ENCODE data around the gene IQSEC2.

Gene IQSEC2

DNA sequence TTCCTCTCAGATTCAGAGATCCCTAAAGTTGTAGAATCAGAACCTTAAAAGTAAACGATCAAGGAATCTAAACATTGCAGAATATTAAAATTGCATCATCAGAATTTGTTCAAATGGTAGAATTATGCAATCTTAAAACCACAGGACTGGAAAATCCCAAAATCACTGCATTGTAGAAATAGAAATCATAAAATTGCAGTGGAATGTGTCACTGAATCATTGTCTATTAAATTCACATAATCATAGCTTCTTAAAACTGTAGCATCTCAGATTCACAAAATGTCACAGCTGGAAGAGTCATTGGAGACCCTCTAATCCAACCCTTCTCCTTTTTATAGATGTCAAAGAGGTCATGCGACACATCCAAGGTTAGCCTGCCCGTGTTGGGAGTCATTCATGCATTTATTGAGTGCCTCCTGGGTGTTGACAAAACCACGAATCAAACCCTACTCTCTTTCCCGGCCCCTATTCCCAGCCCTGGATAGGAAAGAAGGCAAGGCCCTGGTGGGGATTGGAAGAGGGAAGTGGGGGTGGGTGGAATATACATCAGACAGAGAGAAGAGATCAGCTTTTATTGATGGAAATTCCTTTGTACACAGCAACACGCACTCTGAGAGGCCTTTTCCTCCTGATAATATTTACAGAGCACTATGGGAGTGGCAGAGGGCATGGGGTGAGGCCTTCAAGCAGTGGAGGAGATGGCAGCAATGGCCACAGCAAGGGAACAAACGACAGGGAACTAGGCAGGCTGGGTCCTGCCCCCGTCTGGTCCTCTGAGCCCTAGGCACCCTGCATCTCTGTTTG is 15.4 kb downstream of the IQSEC2 start:
- DNase-seq: no peak

DNA sequence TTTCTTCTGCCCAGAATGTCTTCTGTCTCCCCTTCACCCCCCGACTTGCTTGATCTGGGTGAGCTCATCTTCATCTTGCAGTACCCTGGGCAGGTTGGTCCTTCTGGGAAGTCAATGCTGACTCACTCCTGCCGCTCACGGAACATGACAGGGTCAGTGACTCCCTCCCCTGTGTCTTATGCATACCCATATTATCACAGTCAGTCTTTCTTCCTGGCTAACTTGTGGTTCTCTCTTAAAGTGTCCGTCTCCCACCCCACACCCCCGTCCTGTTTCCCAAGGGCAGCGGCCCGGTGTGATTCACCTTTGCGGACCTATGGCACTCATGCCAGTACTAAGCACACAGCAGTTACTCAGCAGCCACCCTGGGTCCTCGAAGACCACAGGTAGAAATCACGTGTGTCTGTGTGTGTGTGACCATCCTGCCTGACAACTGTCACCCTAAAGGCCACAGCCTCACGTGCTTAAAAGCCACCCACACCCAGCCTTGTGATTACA is 17.7 kb downstream of the IQSEC2 start:
- no peak for DNase-seq

DNA sequence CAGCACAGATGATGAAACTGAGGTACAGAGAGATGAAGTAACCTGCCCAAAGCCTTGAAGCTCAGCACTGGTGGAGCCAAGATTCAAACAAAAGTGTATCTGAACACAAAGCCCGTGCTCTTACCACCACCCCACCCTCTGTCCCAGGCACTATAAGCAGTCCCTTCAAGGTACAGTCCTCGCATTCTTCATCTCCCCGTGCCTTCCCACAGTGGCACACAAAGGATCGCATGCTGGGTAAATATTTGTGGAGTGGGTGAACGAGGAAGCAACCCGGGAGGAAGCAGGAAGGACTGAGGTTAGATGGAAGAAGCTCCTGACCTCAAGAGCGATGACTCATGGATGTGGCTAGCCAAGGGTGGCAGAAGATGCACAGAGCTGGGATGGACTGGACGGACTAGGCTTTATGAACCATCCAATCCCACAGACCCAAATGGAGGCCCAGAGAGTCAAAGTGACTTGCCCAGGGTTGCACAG is 18.4 kb downstream of the IQSEC2 start:
- DNase-seq: no peak

DNA sequence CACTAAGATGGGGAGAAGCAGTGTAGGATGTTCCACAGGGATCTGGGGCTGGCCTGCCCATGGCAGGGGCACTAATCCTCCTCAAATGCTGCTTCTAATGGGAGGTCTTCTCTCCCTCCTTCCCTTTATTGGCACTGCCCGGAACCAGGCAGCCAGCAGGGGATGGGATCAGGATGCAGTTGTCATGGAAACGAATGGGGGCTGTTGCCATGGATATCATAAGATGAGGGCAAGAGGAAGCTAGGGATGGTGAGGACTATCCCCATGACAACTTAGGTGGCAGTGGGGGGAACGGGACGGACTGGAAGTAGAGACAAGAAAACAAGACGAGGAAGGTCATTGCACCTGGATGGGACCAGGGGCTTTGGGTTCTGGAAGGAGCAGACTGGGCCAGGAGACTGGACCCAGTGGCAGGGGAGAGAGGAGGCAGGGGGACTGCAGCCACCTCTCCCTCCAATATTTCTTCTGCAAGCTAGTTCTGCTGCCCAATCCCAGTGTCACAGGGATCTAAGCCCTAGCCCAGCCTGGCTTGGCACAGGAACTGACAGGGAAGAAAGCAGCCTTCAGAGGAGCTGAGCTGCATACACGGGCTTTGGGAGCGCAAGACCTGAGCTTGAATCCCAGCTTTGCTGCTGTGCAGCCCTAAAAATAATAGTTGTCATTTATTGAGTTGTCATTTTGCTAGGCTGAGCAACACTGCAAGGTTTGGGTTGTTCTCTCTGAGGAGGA is 19.0 kb downstream of the IQSEC2 start:
- DNase-seq: no peak

DNA sequence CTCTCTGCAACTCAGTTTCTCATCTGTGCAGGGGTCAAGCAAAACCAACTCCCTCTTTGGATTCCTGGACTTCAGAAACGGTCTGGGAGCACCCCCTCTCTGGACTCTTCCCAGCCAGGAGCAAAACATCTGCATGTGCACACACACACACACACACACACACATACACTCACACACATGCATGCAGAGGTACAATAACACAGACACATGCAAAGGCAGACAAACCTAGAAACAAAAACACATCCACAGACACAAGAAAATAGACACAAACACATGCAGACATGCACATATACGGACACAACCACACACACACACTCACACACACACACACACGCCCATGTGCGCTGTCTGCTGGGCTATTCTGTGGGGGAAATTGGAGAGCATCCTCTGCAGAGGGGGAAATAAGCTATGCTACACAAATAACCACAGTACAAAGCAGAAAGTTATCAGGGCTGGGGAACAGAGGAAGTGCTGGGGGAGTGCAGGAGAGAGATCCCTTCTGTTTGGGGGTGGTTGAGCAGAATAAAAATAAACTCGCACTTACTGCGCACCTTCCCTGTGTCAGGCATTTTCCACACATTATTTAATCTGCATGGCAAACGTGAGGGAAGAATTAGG is 19.9 kb downstream of the IQSEC2 start:
- no peak for DNase-seq

DNA sequence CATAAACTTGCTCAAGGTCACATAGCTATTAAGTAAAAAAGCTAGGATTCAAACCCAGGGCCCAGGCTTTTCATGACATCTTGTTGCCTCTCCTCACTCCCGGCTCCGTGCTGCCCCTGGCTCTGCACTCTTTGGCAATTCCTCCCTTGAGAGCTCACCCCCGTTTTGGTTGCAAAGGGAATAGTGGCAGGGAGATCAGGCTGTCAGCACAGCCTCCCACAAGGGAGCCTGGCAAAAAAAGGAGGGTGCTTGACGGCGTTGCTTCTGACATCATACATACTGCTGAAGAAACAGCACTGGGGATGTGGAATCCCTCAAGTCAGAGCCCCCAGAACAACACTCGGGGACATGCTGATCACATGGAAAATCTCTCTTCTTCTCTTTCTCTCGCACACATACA is 20.5 kb downstream of the IQSEC2 start:
- DNase-seq: no peak

DNA sequence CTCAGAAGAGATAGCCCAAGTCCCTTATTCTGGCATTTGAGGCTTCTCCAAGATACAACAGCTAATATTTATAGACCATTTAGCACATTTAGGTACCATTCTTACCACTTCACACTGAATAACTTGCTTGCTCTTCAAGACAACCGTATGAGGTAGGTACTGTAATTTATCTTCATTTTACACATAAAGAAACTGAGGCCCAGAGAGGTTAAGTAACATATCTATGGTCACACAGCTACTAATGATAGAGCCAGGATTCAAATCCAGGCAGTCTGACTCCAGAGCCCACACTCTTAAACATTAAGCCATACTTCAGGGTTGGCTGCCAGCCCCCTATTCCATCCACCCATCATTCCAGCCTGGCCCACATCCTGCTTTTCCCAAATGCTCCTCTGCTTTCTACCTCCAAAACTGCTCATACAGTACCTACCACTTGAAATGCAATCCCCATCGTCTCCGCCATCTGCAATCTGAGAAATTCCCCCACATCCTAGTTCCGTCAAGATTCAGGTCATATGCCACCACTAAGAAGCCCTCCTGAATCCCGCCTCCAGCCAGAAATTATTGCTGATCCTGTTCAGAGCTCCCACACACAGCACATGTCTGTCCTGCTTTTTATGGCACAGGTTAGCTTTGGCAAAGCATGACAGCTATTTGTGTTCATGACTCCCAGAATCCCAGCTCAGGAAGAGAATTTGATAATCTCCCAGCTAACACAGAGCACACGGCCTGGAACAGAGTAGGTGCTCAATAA is 23.5 kb downstream of the IQSEC2 start:
- DNase-seq: no peak

DNA sequence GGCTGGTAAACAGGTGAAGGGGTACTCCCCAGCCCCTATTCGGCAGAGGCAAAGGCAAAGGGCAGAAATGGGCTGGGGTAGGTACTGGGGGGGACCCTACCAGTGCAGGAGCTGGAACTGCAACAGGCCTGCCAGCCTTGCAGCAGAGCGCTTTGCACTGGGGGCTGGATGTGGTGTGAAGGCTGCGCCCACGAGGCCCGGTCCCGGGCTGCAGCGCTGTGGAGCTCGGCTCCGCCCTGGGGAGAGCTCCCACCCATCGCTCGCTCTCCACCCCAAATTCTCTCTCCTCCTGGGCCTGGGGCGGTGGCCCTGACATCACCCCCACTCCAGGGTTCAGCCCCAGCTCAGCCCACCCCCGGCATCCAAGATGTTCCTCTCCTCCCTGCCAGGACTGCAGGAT is 24.2 kb downstream of the IQSEC2 start:
- DNase-seq: no peak

DNA sequence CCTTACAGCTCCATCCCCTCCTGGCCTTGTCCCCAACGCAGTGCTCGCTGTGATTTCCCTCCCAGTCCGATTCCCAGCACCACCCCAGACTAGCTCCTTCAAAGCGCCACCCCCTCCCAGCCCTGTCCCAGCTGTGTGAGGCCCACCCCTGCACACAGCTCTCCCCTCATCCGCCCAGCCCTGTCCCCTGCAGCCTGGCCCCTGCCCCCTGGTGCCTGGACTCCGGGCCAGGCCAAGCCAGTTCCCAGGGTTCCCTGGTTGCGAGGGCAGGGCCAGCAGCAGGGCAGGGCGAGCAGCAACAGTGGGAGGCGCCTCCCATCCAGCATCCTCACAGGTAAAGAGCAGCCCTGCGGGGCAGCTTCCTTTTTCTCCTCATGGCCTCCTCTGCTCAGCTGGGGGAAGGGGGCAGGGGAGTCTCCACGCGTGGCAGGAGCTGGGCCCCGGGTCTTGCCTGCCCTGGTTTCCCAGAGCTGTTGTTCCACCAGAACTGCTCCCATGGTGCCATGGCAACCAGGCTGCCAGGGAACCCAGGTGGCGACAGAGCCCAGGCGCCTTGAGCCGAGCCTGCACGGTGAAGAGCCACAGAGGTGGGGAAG is 24.8 kb downstream of the IQSEC2 start:
- DNase-seq: no peak

DNA sequence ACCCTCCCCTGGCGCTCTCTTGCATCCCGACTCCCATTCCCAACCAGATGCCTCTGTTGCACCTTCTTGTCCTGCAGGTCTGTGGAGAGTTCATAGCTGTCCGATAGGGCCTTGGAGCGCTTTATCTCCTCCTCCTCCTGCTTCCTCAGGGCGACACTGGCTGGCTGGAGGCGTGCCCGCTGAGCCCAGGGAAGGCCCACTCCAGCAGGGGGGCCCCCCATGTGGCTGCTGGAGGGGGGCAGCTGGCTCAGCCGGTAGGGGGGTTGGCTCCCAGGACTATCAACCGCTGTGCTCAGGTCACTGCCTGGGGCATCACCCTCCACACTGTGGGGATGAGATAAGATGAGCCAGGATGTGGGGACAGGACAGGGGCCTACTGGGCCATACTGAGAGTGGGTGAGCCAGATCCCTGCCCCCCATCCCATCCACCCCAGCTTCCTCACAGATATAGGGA is 25.6 kb downstream of the IQSEC2 start:
- DNase-seq: no peak

DNA sequence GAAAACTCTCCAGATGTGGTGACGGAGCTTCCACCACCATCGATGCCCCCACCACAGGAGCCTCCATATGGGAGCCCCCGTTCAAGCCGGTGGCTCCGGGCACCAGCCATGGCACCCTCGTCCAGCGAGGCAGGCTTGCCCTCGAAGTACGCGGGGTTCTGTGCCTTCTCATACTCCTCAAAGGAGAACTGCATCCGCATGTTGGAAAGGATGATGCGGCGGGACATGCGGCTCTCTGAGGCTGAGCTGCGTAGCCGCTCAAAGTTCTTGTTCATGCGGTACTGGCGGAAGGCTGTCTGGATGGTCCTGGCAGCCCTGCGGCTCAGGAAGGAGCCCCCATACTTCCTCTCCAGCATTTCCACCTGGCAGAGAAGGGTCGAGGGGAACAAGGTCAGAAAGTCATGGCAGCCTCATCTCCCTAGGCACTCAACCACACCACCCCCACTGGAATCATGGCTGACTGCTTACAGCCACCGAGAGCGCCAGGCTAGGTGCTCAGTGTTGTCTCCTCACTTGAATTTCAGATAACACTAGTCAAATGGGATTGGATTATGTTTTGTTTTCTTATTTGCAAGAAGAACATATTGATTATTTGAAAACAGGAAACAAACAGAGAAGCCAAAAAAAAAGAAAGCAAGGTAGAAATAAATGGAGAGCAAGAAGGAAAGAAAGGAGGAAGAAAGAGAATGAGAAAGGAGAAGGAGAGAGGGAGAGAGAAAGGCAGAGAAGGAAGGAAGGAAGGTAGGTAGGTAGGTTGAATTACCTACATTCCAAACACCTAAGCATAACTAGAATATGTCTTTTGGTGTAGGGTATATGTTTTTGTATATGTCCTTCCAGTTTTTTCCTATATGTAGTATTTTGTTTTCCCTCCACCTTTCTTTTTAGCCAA is 26.6 kb downstream of the IQSEC2 start:
- no peak for DNase-seq

DNA sequence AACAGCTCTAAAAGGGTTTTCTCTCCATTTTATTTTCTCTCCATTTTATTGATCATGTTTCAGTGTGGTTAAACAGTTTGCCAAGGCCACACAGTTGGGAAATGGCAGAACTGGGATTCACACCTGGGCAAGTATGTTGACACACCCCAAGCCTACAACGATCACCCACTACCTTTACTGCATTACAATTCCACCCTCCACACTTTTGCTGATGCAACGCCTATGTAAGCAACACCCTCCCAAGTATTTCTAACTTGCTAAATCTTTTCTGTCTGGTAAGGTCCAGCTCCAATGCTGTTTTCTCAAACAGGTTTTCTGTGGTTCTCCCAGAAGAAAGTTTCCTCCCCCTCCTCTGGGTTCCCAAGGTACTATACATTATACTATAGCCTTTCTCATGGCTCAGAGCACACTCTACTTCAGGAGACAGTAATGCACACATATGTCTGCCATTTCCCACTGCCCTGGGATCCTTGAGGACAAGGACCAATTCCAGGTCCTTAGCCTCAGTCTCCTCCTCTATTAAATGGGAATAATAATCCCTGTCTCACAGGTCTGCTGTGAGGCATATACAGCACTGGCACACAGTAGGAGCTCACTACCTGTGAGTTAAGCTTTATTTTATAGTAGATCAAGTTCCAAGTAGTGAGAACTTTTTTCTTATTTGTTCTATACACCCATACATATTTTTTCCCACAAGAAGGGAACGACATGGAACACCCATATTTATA is 27.9 kb downstream of the IQSEC2 start:
- no peak for DNase-seq

DNA sequence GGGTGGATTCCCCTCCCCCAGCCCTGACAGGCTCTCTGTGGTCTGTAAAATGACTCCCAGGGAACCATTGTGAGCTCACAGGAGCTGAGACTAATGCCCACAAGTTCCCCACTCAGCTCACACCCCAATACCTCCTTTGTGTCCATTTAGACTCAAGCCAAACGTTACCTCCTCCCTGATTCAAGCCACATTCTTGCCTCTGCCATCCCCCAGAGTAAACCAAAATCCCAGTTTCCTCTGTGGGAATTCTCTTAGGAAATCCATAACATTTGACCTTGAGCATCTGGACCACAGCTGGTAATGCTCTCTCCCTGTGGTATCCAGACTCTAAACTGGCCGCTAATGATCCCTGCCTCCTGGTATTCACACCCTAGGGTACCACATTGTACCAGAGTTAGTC is 30.1 kb downstream of the IQSEC2 start:
- DNase-seq: no peak

DNA sequence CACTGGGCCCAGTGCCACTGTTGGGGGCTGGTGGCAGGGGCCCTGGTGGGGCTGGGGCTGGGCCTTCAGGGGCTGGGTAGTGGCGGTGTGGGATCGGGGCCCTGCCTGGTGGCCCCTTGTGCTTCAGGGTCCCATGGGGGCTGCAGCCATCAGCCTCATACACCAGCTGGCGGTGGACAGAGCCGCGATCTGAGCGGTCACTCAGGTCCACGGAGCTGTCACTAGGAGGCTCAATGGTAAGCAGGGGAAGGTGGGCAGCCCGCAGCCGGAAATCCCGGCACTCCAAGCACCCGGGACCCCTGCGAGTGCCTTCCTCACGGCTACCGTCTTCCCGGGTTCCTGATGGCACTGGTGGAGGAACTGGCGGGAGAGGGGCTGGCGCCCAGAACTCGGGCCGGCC is 30.8 kb downstream of the IQSEC2 start:
- no peak for DNase-seq

DNA sequence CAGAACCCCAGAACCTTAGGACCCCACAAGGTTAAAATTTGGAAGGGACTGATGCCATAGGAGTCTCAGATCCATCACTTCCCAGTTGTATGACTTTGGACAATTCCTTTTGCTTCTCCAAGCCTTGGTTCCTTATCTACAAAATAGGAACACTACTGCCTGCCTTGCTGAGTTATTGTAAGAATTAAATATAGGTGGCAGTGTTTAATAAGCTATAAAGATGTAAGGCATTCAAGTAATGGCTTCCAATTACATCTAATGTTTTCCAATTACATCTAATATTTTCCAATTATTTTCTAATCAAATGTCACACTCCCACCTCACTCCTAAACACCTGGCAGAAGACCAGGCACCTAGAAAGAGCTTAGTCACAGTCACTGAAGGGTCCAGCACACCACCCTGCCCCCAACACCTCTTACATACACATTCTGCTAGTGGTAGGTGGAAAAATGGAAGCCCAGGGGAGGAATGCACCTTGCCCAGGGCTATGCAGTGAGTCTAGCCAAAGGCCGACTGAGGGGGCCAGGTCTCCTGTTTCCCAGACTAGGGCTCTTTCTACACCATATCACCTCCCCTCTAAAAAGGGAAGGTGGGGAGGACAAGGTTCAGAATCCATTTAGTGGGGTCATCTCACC is 31.9 kb downstream of the IQSEC2 start:
- no peak for DNase-seq

DNA sequence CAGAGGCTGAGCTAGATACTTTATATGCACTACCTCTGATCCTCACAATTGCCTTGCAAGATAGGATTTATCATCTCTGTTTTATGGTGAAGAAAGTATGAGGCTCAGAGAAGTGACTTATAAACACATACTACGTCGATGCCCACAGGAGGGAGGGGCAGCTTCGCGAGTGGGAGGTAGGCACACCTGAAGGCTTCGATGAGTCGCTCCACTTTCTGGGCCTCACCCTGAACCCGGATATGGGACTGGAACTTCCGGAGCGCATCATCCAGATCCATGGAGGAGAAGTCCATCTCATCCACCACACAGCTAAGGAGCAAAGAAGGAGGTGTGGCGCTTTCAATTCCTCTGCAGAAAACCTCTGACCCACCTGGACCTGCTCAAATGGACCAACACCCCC is 33.5 kb downstream of the IQSEC2 start:
- DNase-seq: no peak

DNA sequence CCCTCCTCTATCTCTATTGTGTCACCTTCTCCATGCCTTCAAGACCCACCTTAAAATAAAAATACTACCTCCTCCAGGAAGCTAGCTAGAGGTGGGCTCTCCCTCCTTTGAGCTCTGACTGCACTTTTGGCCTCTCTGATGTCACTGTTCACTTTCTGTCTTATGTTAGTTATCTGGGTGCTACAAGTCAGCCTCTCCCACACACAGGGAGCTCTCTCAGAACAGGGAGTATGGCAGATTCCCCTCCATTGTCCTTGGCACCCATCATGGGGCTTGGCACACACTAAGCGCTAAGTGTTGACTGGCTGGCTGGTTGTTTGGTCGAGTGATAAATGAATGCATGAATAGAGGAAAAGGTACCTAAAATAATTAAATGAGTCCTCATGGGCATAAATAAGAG is 35.2 kb downstream of the IQSEC2 start:
- DNase-seq: no peak

DNA sequence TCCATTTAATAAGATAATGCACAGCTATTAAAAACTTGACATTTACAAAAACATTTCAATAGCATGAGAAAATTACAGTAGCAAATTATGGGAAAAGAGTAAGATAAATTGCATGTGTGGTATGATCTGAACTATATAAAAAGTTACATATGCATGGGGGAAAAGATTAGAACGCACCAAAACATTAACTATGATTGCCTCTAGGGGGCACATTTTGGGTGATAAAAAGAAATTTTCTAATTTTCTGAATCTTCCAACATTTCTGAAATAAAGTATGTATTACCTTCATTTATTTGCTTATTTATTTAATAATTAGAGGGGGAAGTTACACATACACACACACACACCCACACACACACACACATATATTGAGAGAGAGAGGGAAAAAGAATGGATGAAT is 36.8 kb downstream of the IQSEC2 start:
- no peak for DNase-seq

DNA sequence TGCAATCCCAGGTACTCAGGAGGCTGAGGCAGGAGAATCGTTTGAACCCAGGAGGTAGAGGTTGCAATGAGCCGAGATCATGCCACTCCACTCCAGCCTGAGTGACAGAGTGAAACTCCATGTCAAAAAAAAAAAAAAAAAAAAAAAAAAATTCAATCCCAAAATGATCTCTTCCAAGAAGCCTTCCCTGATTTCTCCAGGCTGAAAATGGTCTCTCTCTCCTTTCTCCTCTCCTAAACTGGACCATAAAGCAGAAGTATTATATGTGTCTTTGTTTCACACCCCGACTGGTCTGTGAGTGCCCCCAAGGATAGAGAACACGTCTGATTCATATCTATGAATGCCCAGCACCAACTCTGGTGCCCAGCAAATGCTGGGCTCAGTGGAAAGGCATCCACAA is 39.1 kb downstream of the IQSEC2 start:
- DNase-seq: no peak

DNA sequence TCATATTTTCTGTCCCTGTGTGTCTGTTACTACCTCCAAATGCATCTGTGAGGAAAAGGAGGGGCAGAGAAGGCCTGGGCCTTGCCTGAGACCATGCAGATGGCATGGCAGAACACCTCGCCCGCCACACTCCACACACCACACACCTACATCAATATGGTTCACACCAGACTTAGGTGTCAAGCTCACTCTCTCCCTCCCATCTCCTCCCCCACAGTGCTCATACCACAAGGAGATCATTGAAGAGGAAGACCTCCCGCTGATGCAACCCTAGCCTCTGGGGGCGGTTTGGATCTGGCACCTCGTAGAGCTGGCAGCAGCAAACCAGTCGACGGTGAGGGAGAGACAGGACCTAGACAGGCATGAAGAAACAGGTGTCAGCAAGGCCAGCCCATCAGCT is 39.8 kb downstream of the IQSEC2 start:
- no peak for DNase-seq
